Measurements from ENCODE around the gene OPN1MW3. TPM values are rescaled to one million over a fixed set of nuclear protein-coding genes. Genes with fewer than 3 reads are reported as not detected.
"Not testable (repeated sequence)": the region's sequence is repeated elsewhere in the genome, so short reads cannot be mapped to it uniquely, and the experiment has no call there.

The OPN1MW3 gene
- not detected in 3 replicates for polyA plus RNA-seq
- not detected for polyA plus RNA-seq (2011; ENCODE audit: low read depth)
- not detected in 2 replicates for polyA plus RNA-seq (2011; cell fraction: cytosol; rRNA removed)
- not detected in 2 replicates for polyA plus RNA-seq (2011; cell fraction: nucleus; rRNA removed)
- polyA plus RNA-seq (2012; ENCODE audit: low replicate concordance) = not detected in 2 replicates
- polyA minus RNA-seq = not detected in 3 replicates
- polyA minus RNA-seq (2011; cell fraction: cytosol; rRNA and poly(A)+ RNA removed) = not detected
- polyA minus RNA-seq (2011; cell fraction: nucleus; rRNA and poly(A)+ RNA removed) = not detected in 2 replicates

- H3K9me3 ChIP-seq (ENCODE audit: control insufficient read depth, low read depth, low read length); H3K79me2 ChIP-seq (ENCODE audit: control insufficient read depth, insufficient read depth, low read length); H3K4me2 ChIP-seq (ENCODE audit: control insufficient read depth, extremely low read depth, insufficient read depth, low read depth, low read length); H3K27me3 ChIP-seq (ENCODE audit: control insufficient read depth, extremely low read depth, insufficient read depth, low read length); H4K20me1 ChIP-seq (ENCODE audit: control insufficient read depth, extremely low read depth, insufficient read depth, low read length); H3K27ac ChIP-seq (ENCODE audit: control insufficient read depth, insufficient read depth, low read length); H3K4me3 ChIP-seq (ENCODE audit: control insufficient read depth in 2 of 3, extremely low read depth in 1 of 3, insufficient read depth in 2 of 3, low read depth in 1 of 3, low read length in 3 of 3); H3K36me3 ChIP-seq (ENCODE audit: control insufficient read depth in 2 of 2, extremely low read depth in 1 of 2, insufficient read depth in 2 of 2, low read length in 2 of 2); H3K9me1 ChIP-seq (ENCODE audit: control insufficient read depth, extremely low read depth, insufficient read depth, low read length); DNase-seq (ENCODE audit: low read depth, low spot score); H3K4me1 ChIP-seq (ENCODE audit: control insufficient read depth, extremely low read depth, insufficient read depth, low read length); FAIRE-seq; H3K9ac ChIP-seq (ENCODE audit: control insufficient read depth, extremely low read depth, insufficient read depth, low read length); dilution Hi-C loops (cut with MboI; ENCODE audit: extremely low pct_ligation_motif_present, low sequenced_read_pairs); H2AFZ ChIP-seq (ENCODE audit: control insufficient read depth, low read length): not testable (repeated sequence)
Observed at GRCh38 chrX:154257282-154257681, at the start of gene OPN1MW3. TSS of gene OPN1MW3 (plus strand) at chrX:154257582. CDS start at chrX:154257620, 38 bp downstream.

- H3K36me3 ChIP-seq (ENCODE audit: control insufficient read depth in 2 of 2, extremely low read depth in 1 of 2, insufficient read depth in 2 of 2, low read length in 2 of 2); H3K9ac ChIP-seq (ENCODE audit: control insufficient read depth, extremely low read depth, insufficient read depth, low read length); H3K4me3 ChIP-seq (ENCODE audit: control insufficient read depth in 2 of 3, extremely low read depth in 1 of 3, insufficient read depth in 2 of 3, low read depth in 1 of 3, low read length in 3 of 3); DNase-seq (ENCODE audit: low read depth, low spot score); H2AFZ ChIP-seq (ENCODE audit: control insufficient read depth, low read length); H3K4me1 ChIP-seq (ENCODE audit: control insufficient read depth, extremely low read depth, insufficient read depth, low read length); H3K79me2 ChIP-seq (ENCODE audit: control insufficient read depth, insufficient read depth, low read length); H3K9me1 ChIP-seq (ENCODE audit: control insufficient read depth, extremely low read depth, insufficient read depth, low read length); H4K20me1 ChIP-seq (ENCODE audit: control insufficient read depth, extremely low read depth, insufficient read depth, low read length); FAIRE-seq; H3K9me3 ChIP-seq (ENCODE audit: control insufficient read depth, low read depth, low read length); H3K4me2 ChIP-seq (ENCODE audit: control insufficient read depth, extremely low read depth, insufficient read depth, low read depth, low read length); H3K27me3 ChIP-seq (ENCODE audit: control insufficient read depth, extremely low read depth, insufficient read depth, low read length); dilution Hi-C loops (cut with MboI; ENCODE audit: extremely low pct_ligation_motif_present, low sequenced_read_pairs); H3K27ac ChIP-seq (ENCODE audit: control insufficient read depth, insufficient read depth, low read length): not testable (repeated sequence)
Observed at GRCh38 chrX:154209670-154210418, 47.5 kb upstream of the OPN1MW3 start.

- not testable (repeated sequence) for H3K4me3 ChIP-seq (ENCODE audit: control insufficient read depth in 2 of 3, extremely low read depth in 1 of 3, insufficient read depth in 2 of 3, low read depth in 1 of 3, low read length in 3 of 3); FAIRE-seq
Observed at GRCh38 chrX:154211057-154211456, 46.3 kb upstream of the OPN1MW3 start.

GRCh38 chrX:154211499-154211898 lies 45.9 kb upstream of the OPN1MW3 start:
- H3K9ac ChIP-seq (ENCODE audit: control insufficient read depth, extremely low read depth, insufficient read depth, low read length); H3K9me1 ChIP-seq (ENCODE audit: control insufficient read depth, extremely low read depth, insufficient read depth, low read length); H3K4me2 ChIP-seq (ENCODE audit: control insufficient read depth, extremely low read depth, insufficient read depth, low read depth, low read length); H4K20me1 ChIP-seq (ENCODE audit: control insufficient read depth, extremely low read depth, insufficient read depth, low read length); FAIRE-seq; H3K9me3 ChIP-seq (ENCODE audit: control insufficient read depth, low read depth, low read length); H3K4me3 ChIP-seq (ENCODE audit: control insufficient read depth in 2 of 3, extremely low read depth in 1 of 3, insufficient read depth in 2 of 3, low read depth in 1 of 3, low read length in 3 of 3); DNase-seq (ENCODE audit: low read depth, low spot score); H3K36me3 ChIP-seq (ENCODE audit: control insufficient read depth in 2 of 2, extremely low read depth in 1 of 2, insufficient read depth in 2 of 2, low read length in 2 of 2); H2AFZ ChIP-seq (ENCODE audit: control insufficient read depth, low read length); H3K4me1 ChIP-seq (ENCODE audit: control insufficient read depth, extremely low read depth, insufficient read depth, low read length); H3K79me2 ChIP-seq (ENCODE audit: control insufficient read depth, insufficient read depth, low read length); dilution Hi-C loops (cut with MboI; ENCODE audit: extremely low pct_ligation_motif_present, low sequenced_read_pairs); H3K27me3 ChIP-seq (ENCODE audit: control insufficient read depth, extremely low read depth, insufficient read depth, low read length); H3K27ac ChIP-seq (ENCODE audit: control insufficient read depth, insufficient read depth, low read length): not testable (repeated sequence)

More at GRCh38 chrX:154211057-154211456, 46.3 kb upstream of the OPN1MW3 start:
- H3K79me2 ChIP-seq (ENCODE audit: control insufficient read depth, insufficient read depth, low read length); H3K4me1 ChIP-seq (ENCODE audit: control insufficient read depth, extremely low read depth, insufficient read depth, low read length); dilution Hi-C loops (cut with MboI; ENCODE audit: extremely low pct_ligation_motif_present, low sequenced_read_pairs); H3K36me3 ChIP-seq (ENCODE audit: control insufficient read depth in 2 of 2, extremely low read depth in 1 of 2, insufficient read depth in 2 of 2, low read length in 2 of 2); H3K9me1 ChIP-seq (ENCODE audit: control insufficient read depth, extremely low read depth, insufficient read depth, low read length); H2AFZ ChIP-seq (ENCODE audit: control insufficient read depth, low read length); H3K27me3 ChIP-seq (ENCODE audit: control insufficient read depth, extremely low read depth, insufficient read depth, low read length); DNase-seq (ENCODE audit: low read depth, low spot score); H3K9me3 ChIP-seq (ENCODE audit: control insufficient read depth, low read depth, low read length); H4K20me1 ChIP-seq (ENCODE audit: control insufficient read depth, extremely low read depth, insufficient read depth, low read length); H3K4me2 ChIP-seq (ENCODE audit: control insufficient read depth, extremely low read depth, insufficient read depth, low read depth, low read length); H3K27ac ChIP-seq (ENCODE audit: control insufficient read depth, insufficient read depth, low read length); H3K9ac ChIP-seq (ENCODE audit: control insufficient read depth, extremely low read depth, insufficient read depth, low read length): not testable (repeated sequence)

- H3K4me2 ChIP-seq (ENCODE audit: control insufficient read depth, extremely low read depth, insufficient read depth, low read depth, low read length); dilution Hi-C loops (cut with MboI; ENCODE audit: extremely low pct_ligation_motif_present, low sequenced_read_pairs); H3K9me3 ChIP-seq (ENCODE audit: control insufficient read depth, low read depth, low read length); H4K20me1 ChIP-seq (ENCODE audit: control insufficient read depth, extremely low read depth, insufficient read depth, low read length); FAIRE-seq; DNase-seq (ENCODE audit: low read depth, low spot score); H3K36me3 ChIP-seq (ENCODE audit: control insufficient read depth in 2 of 2, extremely low read depth in 1 of 2, insufficient read depth in 2 of 2, low read length in 2 of 2); H3K79me2 ChIP-seq (ENCODE audit: control insufficient read depth, insufficient read depth, low read length); H3K9ac ChIP-seq (ENCODE audit: control insufficient read depth, extremely low read depth, insufficient read depth, low read length); H3K27ac ChIP-seq (ENCODE audit: control insufficient read depth, insufficient read depth, low read length); H2AFZ ChIP-seq (ENCODE audit: control insufficient read depth, low read length); H3K4me1 ChIP-seq (ENCODE audit: control insufficient read depth, extremely low read depth, insufficient read depth, low read length); H3K9me1 ChIP-seq (ENCODE audit: control insufficient read depth, extremely low read depth, insufficient read depth, low read length); H3K4me3 ChIP-seq (ENCODE audit: control insufficient read depth in 2 of 3, extremely low read depth in 1 of 3, insufficient read depth in 2 of 3, low read depth in 1 of 3, low read length in 3 of 3); H3K27me3 ChIP-seq (ENCODE audit: control insufficient read depth, extremely low read depth, insufficient read depth, low read length): not testable (repeated sequence)
Observed at GRCh38 chrX:154219456-154219855, 37.9 kb upstream of the OPN1MW3 start, which contains the start of gene OPN1MW2. TSS of gene OPN1MW2 (plus strand) at chrX:154219756. CDS start at chrX:154219816, 60 bp downstream.

Measured in keratinocyte (primary cell).